ENCODE measurements around the gene C10orf95. TPM values are rescaled to one million over a fixed set of nuclear protein-coding genes. Genes with fewer than 3 reads are reported as not detected.

The C10orf95 gene
- total and polyA plus RNA-seq, 8 donors, result 0.70 to 7.3 (median 1.7) TPM

- ATAC-seq (no peak), DNase-seq (peak in 1 of 4 donors; percentile 47)
- Histone ChIP-seq H3K27ac (no peak overlapping the region), H3K36me3 (peaks cover 3 to 89% of the 10 kb centered on the region in 2 donors), H3K4me1 (peaks cover 3 to 16% of the 10 kb centered on the region in 2 donors), H3K4me3 (no peak overlapping the region), H3K9me3 (no peaks in the 10 kb centered on the region), H3K27me3 (no peaks in the 10 kb centered on the region)
- intact Hi-C loops (cut with DNase I), result no loop called here
- no peak for TF ChIP-seq CTCF (IDR thresholded peaks at IDR 0.05)
Observed at GRCh38 chr10:102480396-102480795, 29.1 kb upstream of the C10orf95 start.

GRCh38 chr10:102479651-102480050 is 28.3 kb upstream of the C10orf95 start:
- DNase-seq (peak in 1 of 4 donors; percentile 8), ATAC-seq (no peak)
- H3K4me1 ChIP-seq, result peaks cover 3 to 16% of the 10 kb centered on the region in 2 donors
- no peak for TF ChIP-seq CTCF (IDR thresholded peaks at IDR 0.05)
- H3K36me3 ChIP-seq, result peaks cover 0 to 82% of the 10 kb centered on the region in 2 donors
- no peak overlapping the region for H3K4me3 ChIP-seq
- H3K27ac ChIP-seq, result peak overlapping the region in 1 of 2 donors; percentile 23
- intact Hi-C loops (cut with DNase I), result loop anchor here in 1 of 2 donors (5.0 kb wide), 1 partner anchor 47 kb away; the partner anchor contains the start of gene CUEDC2
- no peaks in the 10 kb centered on the region for H3K9me3 ChIP-seq
- H3K27me3 ChIP-seq, result no peaks in the 10 kb centered on the region

- peak overlapping the region; percentile 8 to 39 for H3K27ac ChIP-seq
- H3K4me3 ChIP-seq, result no peak overlapping the region
- TF ChIP-seq CTCF (IDR thresholded peaks at IDR 0.05), result no peak
- DNase-seq (peak in 3 of 4 donors; percentile 55 to 71 (median 58)), ATAC-seq (peak; percentile 76)
- no peaks in the 10 kb centered on the region for H3K27me3 ChIP-seq
- peaks cover 0 to 78% of the 10 kb centered on the region in 2 donors for H3K36me3 ChIP-seq
- intact Hi-C loops (cut with DNase I), result loop anchor here in 1 of 2 donors (5.0 kb wide), 1 partner anchor 44 kb away; the partner anchor contains the start of gene CUEDC2
- peaks cover 3 to 16% of the 10 kb centered on the region in 2 donors for H3K4me1 ChIP-seq
- H3K9me3 ChIP-seq, result no peaks in the 10 kb centered on the region
Observed at GRCh38 chr10:102476466-102477141, 25.3 kb upstream of the C10orf95 start.

GRCh38 chr10:102475451-102476040 is 24.2 kb upstream of the C10orf95 start:
- intact Hi-C loops (cut with DNase I), result loop anchor here in 1 of 2 donors (5.0 kb wide), 1 partner anchor 43 kb away; the partner anchor contains the start of gene CUEDC2
- H3K4me3 ChIP-seq, result no peak overlapping the region

More at GRCh38 chr10:102475451-102476040, 24.2 kb upstream of the C10orf95 start:
- TF ChIP-seq CTCF (IDR thresholded peaks at IDR 0.05), result no peak
- no peaks in the 10 kb centered on the region for H3K27me3 ChIP-seq
- H3K27ac ChIP-seq, result no peak overlapping the region
- H3K9me3 ChIP-seq, result no peaks in the 10 kb centered on the region
- H3K36me3 ChIP-seq, result peaks cover 0 to 78% of the 10 kb centered on the region in 2 donors
- peak in 1 of 4 donors; percentile 61 for DNase-seq
- H3K4me1 ChIP-seq, result peaks cover 3 to 16% of the 10 kb centered on the region in 2 donors
- ATAC-seq, result no peak

Data from left lung (tissue), 10 donors.